Islet of Langerhans (tissue), 1 donor: ENCODE results near the gene KANK4.

Source experiments
- FAIRE-seq: peaks from one replicate; lab custom pipeline; 2011; peaks lifted over from hg19 to GRCh38; lab: Jason Lieb, UNC

Gene KANK4

DNA sequence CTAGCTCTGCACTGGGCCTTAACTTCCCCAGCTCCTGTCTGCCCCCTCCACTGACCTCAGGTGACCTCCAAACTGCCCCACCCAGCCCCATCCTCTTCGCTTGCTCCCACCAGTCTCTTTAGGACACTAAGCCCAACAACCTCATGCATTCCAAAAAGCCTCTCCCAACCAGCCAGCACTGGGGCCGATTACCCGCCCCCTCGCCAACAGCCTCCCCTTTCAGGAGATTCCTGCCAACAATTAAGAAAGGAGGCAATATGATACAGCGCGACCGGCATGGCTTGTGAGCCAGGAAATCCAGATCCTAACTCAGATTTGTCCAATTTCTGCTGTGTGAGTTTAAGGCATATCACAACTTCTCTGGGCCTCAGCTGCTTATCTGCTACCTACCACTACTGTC is 14.7 kb downstream of the KANK4 start:
- no peak for FAIRE-seq

DNA sequence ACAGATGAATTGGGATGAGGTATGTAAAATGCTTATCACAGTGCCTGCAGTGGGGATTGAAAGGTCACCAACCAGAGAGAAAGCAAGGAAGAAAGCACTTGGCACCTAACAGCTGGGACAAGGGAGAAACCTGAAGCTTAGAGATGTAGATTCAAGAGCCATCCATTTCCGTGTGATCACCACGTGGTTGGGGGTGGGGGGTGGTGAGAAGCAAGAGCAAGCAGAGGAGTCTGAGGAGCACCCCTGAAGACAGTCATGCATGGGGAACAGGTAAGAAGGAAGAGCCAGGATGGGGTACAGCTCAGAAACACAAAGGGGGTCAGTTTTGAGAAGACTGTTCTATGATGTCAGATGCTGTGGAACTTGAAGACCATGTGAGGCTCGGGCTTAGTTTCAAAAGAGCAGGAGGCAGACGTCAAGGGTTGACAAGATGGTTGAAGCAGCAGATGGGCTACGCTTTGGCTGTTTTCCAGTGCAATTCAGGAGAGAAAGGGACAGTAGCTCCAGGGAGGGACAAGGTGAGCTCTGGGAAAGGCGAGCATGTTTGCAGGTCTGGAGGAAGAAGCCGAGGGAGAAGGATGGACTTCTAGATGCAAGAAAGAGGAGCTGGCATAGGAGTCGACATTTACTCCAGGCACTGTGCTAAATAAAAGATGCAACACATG is 17.4 kb downstream of the KANK4 start:
- no peak for FAIRE-seq

DNA sequence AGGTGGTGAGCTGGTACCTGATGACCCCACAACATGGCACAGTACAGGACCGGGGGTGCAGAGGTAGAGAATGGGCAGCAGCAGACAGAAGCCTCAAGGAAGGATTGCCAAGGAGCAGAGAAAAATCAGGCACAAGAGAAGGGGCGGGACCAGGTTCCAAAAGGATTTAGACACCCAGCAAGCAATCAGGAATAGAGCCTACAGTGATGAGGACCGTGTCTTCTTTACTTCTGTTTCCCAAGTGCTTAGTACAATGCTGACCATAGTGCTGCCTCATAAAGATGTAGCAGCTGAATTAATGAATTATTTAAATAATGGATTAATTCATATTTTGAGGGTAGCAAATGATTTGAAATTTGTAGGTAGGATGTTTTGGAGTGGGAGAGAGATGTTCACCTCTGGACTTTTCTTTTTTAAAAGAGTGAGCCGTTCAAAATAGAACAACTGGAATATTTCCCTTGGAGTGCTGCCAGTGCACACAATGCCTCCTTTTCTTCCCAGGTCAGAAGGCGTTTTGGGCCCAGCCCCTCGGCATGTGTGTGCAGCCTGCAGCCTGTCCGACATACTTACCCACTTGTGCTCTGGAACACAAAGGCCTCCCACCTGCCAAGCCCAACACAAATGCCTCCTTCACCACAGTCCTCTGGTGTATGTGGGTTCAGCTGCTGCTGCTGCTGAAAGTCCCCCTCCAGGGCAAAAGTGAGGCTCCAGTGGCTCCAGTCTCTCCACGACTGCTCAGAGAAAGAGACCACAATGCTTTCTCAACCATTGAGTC is 19.6 kb downstream of the KANK4 start:
- no peak for FAIRE-seq

DNA sequence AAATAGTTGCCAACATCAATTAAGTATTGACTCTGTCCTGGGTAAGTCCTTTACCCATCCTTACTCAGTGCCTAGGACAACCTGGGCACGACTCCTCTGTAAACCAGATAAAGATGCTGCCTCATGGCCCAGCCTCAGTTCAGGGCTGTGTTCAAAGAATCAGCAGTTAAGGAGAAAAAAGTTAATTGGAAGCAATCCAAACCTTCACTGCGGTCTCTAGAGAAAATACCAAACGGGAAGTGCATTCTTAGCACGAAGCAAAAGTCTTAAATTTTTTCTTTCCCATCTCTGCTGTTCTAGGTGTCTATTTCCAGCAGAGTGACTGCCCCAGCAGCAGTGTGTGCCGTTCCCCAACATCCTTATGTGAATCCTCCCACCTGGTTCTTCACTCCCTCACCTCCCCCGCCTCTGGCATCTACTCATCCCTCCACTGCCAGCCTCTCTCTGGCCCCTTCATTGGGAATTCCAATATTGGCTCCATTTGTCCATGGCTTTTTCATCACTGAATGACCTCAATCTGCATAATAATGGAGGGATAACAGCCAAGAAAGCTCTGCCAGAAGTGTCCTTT is 23.2 kb downstream of the KANK4 start:
- no peak for FAIRE-seq

DNA sequence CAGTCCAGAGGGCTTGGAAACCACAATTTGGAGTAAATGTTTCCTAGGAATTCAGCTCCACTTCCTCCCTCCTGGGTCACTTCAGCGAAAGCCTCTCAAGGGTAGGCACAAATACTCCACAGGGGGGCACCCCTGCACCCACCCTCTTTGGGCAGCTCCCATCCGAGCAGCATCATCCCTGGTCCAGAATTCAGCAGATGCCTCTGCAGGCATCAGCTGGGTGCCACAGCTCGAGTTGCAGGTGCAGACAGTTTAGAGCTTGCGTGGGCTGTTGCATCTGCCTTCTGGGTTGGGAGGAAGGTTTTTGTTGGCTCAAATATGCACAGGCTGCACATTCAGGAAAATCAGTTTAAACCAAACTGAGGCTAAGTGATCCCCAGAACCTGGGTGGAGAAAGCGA is 25.0 kb downstream of the KANK4 start:
- FAIRE-seq = no peak

DNA sequence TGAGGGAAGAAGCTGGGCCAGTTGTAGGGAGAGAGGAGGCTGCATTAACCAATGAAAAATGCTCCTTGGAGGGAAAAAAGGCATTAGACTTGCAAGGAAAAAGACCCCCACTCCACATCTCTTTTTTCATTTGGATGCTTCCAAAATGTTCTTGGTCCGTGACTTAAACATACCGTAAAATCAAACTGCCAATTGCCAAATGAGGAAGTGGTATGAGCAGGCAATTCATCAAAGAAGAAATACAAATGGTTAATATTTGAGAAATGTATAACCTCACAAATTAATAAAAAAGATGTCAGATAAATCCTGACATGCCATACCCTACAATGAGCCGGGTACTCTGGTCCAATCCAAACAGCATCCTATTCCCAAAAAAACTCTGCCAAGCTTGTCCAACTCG is 30.6 kb downstream of the KANK4 start:
- FAIRE-seq = no peak

DNA sequence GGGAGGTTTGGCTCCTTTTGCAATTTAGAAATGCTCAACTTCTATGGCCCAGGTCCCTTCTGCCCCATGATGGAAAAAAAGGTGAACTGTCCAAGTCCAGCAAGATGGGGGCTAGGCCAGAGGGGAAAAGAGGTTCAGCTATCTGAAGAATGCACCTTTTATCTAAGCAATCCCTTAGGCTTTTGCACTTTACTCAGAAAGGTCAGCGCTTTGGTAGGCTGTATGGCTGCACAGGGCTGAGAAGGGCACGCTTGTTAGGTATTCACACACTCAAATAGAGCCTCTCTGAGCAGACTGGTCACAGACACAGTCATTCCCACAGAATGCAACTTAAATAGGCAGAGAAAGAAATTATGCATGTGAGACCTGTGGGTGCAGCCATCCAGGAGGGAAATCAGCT is 31.0 kb downstream of the KANK4 start:
- FAIRE-seq = no peak

DNA sequence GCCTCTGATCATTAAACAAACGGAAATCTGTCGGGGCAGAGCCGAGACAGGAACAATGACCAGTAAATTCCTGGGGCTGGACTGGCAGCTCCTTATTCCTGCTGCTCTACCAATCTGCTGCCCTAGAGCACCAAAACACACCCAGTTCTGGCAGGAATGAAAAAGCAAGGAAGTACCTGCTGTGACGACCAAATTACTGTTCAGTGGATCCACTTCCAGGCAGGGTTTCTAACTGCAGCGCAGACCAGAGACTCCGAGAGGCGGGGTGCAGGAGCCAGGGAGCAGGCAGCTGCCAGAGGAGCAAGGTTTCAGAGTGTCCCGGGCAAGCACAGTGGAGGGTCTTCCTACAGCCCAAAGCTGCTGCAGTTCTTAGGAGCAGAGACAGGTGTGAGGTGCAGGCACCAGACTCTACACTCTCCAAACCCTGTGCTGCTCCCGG is 32.4 kb downstream of the KANK4 start:
- FAIRE-seq = no peak

DNA sequence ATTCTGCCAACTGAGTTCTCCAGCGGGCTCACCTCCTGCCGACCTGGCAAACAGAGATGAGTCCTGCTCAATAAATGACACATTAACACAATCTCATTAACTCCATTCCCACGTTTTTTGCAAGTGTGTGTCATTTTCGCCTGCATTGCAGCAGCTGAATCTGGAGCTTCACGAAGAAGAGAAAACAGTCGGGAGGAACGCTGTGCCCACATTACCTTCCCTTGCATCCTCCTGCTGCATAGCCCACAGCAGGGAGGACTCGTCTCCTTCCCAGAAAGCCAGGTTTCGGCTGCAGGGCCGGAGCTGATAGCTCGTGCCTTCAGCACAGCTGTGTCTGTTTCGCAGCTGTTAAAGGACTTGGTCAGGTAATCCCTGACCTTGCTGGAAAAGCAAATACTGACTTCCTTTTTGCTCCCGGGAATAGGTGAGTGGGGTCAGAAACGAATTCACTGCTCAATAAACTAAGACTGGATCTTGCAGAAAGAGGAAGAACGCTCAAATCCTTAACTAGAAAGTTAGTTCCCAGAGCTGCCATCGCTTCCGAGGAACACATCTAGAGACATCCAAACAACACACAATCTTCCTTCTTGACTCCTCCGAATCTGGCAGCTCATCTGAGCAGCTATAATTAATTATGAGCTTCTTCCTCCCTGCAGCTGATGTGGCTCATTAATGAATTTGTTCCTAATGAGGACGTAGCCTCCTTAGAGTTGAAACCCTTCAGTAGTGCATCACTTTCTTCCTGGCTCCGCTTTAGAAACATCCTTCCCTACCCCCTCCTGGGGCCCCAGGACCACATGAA is 33.0 kb downstream of the KANK4 start:
- no peak for FAIRE-seq

DNA sequence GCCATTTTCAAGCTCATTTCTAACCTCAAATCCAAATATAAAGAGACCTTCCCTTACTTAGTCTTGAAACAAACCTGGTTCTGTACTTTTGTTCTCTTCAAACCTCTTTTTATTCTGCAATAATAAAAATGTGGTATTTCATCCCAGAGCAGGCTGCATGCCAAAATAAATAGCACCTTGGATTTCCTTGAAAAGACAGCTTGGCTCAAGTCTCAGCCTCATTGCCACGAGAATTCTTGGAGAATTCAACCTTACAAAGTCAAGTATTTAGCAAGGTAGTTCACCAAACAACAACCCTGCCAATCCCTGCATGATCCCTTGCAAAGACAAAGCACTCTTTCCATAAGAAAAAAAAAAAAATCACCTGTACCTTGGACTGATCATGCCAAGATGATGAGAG is 33.8 kb downstream of the KANK4 start:
- FAIRE-seq = no peak

DNA sequence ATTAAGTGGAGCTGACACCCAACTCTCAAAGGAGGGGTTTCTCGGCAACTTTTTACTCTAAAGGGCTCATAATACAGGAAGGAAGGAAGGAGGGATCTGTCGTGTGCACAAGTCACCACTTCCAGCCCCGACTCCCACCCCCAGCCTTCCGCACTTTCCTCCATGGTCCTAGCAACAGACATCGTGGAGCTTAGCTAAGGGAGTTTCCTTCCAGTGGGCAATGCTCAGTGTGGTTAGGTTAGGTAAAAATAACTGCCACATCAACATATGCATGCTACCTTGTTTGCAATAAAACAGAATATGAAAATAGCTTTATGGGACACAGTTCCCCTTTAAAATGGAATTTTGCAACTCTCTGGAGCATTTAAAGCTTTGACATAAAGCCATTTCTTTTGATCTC is 35.2 kb downstream of the KANK4 start:
- FAIRE-seq = no peak

DNA sequence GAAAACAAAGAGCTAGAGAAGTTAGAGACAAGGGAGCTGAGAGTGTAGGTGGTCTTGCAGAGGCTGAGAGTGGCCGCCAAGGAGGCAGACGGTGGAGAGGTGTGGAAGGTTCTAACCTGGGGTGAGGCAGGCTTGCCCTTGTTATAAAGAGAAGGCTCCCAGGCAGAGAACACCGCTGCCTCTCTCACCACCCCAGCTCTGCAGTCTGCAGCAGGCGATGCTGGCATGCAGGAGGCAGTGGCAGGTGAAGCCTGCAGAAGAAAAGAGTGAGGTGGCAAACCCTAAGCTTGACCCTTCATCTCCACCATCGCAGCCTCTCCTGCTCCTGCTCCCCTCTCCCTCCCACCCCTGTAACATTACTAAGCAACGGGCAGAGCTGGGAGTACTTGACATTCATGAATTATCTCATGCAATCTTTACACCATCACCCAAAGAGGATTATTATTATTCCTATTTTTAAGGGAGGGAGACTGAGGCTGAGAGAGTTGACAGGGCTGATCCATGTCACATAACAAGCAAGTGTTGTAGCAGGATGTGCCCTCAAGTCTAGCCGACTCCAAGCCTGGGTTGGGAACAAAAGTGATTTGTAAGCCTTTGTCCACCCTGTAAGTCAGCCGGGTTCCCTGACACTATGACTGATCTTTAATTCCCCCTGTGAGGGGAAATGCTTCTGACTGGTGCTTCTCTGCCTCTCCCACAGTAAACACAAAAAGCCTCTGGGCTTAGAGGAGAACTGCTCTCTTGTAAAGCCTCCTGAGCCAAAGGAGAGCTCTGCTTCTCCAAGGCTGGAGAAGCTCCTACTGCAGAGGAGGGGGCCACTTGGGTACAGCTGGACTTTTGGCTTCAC is 36.1 kb downstream of the KANK4 start:
- FAIRE-seq = no peak

DNA sequence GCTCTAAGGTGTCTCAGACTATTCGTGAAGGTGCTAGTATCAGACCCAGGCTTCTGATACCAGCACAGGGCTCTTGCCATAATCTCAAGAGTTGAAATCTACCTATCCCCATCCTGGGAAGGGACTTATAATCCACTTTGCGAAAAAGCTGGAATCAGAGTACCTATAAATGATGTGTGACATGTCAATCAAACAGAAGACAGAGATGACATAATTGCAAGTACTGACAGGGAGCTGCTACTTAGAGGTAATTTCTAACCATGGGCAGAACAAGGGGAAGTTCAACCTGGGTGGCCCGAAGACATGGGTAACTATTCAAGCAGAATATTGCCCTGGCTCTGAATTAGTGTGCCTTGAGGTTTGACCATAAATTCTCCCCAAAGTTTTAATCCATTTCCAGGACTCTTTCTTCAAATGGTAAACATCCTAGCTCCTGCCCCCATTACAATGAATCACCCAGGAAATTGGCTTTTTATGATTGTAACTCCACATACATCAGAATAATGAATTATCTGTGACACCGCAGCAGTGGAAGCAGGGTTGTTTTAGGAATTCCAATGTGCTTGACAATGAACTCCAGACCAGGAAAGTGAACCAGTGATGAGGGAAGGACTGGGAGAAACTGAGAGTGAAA is 37.2 kb downstream of the KANK4 start:
- no peak for FAIRE-seq

DNA sequence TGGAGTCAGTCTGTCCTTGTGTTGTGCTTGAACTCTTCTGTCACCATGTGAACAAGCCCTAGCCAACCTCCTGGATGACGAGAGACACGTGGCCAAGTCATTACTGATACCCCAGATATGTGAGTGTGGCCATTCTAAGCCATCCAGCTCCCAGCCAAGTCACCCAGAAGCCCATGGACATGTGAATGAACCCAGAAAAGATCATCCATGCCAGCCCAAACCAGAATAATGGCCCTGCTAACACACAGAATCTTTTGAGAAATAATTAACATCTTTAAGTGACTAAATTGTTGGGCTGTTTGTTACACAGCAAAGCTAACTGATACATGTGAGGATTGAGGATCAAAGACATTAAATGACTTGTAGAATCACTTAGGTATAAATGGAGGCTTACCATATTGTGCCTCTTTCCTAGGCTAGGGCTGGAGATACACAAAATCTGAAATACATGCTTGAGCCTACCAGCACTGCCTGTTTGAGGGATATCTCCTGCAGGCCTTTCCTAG is 38.2 kb downstream of the KANK4 start:
- FAIRE-seq = no peak

DNA sequence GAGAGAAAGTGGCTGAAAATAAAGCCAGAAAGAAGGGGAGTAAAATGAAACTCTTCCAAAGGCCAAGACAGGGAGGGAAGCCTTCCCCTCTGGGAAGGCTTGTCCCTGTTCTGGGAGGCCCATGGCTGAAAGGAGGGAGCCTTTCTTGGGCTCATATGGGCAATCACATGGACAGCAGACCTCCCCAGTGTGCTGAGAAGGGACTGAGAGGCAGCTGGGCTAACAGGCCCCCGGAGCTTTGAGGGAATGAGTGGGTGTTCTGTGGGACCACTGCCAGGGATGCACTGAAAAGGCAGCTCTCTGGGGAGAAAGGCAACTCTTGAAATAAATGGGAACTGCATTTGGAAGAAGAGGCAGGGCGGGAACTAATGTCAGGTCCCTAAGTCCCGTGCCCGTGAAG is 39.1 kb downstream of the KANK4 start:
- FAIRE-seq = no peak

DNA sequence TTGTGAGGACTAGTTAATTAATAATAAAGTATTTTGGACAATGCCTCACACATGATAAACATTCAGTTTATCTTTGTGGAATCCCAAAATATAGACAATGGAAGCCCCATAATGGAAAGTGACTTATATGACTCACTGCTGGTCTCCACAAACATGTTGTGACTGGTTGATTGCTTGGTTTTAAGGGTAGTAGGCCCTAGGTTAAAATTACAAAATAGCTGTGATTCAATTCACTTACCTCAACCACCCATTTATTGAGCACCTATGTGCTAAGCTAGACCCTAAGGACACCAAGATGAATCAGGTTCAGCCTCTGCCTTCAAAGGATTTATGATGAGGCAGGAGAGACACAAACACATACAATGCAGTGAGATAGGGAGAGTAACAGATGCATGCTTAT is 42.4 kb downstream of the KANK4 start:
- no peak for FAIRE-seq

DNA sequence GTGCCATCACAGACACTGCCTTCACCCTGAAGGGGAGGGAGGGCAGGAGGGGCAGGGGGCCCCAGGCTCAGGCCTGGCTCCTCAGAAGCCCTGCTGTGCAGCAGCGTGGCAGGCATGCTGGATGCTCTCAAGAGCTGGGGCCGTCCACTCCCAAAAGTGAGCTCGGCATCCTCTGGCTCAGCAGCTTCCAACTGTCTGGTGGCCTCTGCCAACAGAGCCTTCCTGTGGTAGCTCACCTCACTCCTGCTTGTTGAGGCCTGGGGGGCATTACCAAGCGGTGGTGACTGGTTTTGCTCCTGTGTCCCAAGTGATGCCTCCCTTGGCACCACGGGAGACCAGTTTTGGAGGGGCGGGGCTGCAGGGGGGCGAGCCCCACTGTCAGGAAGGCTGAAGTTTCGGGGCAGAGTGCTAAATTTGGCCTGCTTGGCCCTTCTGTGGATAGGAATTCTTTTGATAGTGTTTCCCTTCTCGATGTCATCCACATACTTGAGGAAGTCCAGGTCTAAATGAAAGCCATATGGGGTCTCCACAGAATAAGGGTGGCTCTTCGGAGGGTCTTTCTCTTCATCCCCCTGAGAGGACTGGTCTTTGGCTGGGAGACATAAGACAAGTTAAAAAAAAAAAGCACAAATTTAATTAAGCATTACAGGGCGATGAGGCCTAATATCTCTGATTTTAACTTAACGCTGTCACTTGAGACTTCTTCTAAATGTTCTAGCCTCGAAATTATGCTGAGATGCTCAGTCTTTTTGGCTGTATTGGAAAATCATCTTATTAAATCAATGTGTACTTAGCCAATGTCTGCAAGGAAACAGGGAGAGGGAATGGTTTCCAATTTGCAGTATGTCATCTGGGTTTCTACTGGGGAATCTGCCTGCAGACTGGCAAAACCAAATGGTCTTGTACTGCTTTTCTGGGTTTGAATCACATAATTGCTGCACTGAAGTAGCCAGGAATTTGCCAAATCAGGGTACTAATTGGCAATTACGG is 44.4 kb downstream of the KANK4 start:
- no peak for FAIRE-seq

DNA sequence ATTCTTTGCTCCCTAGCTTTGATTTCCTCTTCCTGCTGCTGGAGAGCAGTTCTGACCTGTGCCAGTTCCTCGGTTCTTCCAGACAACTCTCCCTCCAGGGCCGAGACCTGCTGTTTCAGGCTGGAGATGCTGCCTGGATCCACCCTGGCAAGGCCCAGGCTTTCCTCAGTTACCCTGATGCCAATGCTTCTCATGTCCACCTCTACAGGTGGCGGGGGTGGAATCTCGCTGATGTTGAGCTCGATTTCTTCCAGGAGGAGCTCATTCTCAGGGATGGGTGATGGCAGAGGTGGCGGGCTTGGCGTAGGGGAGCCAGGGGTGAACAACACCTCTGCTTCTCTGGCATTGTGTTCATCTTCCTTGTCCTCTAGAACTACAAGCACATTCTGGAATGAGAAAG is 45.3 kb downstream of the KANK4 start:
- FAIRE-seq = no peak

DNA sequence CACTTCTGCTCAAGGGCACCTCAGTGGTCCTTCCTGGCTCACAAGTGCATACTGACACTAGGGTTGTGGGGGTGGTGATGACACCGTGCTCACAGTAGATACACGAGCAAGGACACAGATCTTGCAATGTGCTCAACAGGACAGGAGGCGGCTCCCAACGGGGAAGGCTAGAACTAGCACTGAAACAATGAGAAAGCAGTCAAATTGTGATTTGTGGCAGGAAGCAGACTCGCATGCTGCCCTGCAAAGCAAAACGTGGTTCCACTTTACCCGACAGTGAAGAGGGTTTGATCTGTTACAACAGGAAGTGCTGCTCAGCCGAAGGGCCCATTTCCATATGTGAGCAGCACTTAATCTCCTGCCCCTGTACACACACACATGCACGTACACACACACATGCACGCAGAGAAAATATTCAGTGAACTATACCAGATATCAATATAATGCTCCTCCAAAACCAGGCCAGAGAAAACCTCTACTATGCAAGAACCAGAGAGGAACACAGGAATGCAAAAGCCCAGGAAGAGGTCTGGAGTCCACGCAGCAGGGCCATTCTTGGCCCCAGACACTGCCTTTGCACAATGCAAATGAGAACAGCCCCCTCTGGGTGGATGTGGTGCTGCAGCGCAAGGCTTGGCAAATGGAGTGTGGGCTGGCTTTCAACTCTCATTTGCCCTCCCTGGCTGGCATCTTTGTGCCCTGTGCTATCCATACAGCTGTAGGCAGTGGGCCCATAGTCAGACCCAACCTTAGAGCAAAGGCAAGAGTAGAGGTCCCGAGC is 47.1 kb downstream of the KANK4 start:
- no peak for FAIRE-seq
